ENCODE results near the gene ABCC11. TPM values are rescaled to one million over a fixed set of nuclear protein-coding genes. Genes with fewer than 3 reads are reported as not detected.

Gene ABCC11
- 0.72 TPM for total RNA-seq (ENCODE audit: unreplicated experiment)
- long read RNA-seq: 0 reads

DNA sequence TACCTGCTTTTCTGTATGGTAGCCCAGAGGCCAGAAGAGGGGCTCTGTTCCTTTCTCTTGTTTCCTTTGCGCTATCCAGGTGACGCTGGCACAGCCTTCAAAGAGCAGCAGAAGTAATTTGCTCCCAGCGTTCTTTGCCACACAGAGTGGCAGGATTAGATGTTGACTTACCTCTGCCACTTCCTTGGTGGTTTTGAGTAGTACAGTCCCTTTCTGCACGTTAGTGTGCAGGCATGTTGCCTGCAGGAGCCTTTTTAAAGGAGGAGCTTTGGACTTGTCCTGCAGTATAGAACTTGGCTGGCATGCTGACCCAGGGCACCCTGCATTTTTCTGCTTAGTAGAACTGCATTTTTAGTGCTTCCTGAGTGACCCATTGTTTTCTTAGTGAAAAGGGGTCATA lies at the start of gene ABCC11:
Gene ABCC11, minus strand, starts transcription at position 229 of the 400 bp plus-strand sequence. CDS start 15,618 bp downstream, outside the sequence.
- no peaks in the 10 kb centered on the region for H3K9me3 Mint-ChIP-seq (ENCODE audit: unreplicated experiment)
- peaks cover 6% of the 10 kb centered on the region for H3K36me3 Mint-ChIP-seq (ENCODE audit: low read depth, unreplicated experiment)
- TF ChIP-seq, protein P1, sequence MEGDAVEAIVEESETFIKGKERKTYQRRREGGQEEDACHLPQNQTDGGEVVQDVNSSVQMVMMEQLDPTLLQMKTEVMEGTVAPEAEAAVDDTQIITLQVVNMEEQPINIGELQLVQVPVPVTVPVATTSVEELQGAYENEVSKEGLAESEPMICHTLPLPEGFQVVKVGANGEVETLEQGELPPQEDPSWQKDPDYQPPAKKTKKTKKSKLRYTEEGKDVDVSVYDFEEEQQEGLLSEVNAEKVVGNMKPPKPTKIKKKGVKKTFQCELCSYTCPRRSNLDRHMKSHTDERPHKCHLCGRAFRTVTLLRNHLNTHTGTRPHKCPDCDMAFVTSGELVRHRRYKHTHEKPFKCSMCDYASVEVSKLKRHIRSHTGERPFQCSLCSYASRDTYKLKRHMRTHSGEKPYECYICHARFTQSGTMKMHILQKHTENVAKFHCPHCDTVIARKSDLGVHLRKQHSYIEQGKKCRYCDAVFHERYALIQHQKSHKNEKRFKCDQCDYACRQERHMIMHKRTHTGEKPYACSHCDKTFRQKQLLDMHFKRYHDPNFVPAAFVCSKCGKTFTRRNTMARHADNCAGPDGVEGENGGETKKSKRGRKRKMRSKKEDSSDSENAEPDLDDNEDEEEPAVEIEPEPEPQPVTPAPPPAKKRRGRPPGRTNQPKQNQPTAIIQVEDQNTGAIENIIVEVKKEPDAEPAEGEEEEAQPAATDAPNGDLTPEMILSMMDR (IDR thresholded peaks at IDR 0.05; ENCODE audit: unreplicated experiment): no peak
- H3K27ac Mint-ChIP-seq (ENCODE audit: unreplicated experiment): no peak within 1 kb of the TSS
- H3K27me3 Mint-ChIP-seq (ENCODE audit: unreplicated experiment): peaks cover 2% of the 10 kb centered on the region
- DNase-seq (ENCODE audit: low spot score): no peak
- peaks cover 19% of the 10 kb centered on the region for H3K4me1 Mint-ChIP-seq (ENCODE audit: unreplicated experiment)
- no peak within 1 kb of the TSS for H3K4me3 Mint-ChIP-seq (ENCODE audit: unreplicated experiment)

GRCh38 chr16:48295488-48296281 lies 48.3 kb upstream of the ABCC11 start:
- Mint-ChIP-seq H3K36me3 (ENCODE audit: low read depth, unreplicated experiment) (peaks cover 20% of the 10 kb centered on the region), H3K27ac (ENCODE audit: unreplicated experiment) (no peak overlapping the region), H3K9me3 (ENCODE audit: unreplicated experiment) (no peaks in the 10 kb centered on the region), H3K4me3 (ENCODE audit: unreplicated experiment) (no peak overlapping the region), H3K4me1 (ENCODE audit: unreplicated experiment) (peaks cover 18% of the 10 kb centered on the region), H3K27me3 (ENCODE audit: unreplicated experiment) (no peaks in the 10 kb centered on the region)
- no peak for DNase-seq (ENCODE audit: low spot score)
- TF ChIP-seq, protein P1 (IDR thresholded peaks at IDR 0.05; ENCODE audit: unreplicated experiment): no peak

GRCh38 chr16:48294724-48295123 lies 47.4 kb upstream of the ABCC11 start:
- no peak overlapping the region for H3K4me3 Mint-ChIP-seq (ENCODE audit: unreplicated experiment)
- H3K4me1 Mint-ChIP-seq (ENCODE audit: unreplicated experiment): peaks cover 19% of the 10 kb centered on the region
- H3K36me3 Mint-ChIP-seq (ENCODE audit: low read depth, unreplicated experiment): peaks cover 20% of the 10 kb centered on the region

GRCh38 chr16:48292452-48292851 lies 45.1 kb upstream of the ABCC11 start:
- peak overlapping the region; percentile 18 for H3K27ac Mint-ChIP-seq (ENCODE audit: unreplicated experiment)
- no peaks in the 10 kb centered on the region for H3K9me3 Mint-ChIP-seq (ENCODE audit: unreplicated experiment)
- peaks cover 21% of the 10 kb centered on the region for H3K36me3 Mint-ChIP-seq (ENCODE audit: low read depth, unreplicated experiment)
- DNase-seq (ENCODE audit: low spot score): no peak
- H3K4me1 Mint-ChIP-seq (ENCODE audit: unreplicated experiment): peaks cover 19% of the 10 kb centered on the region
- no peak overlapping the region for H3K4me3 Mint-ChIP-seq (ENCODE audit: unreplicated experiment)
- TF ChIP-seq, protein P1 (IDR thresholded peaks at IDR 0.05; ENCODE audit: unreplicated experiment): no peak
- no peaks in the 10 kb centered on the region for H3K27me3 Mint-ChIP-seq (ENCODE audit: unreplicated experiment)

More at GRCh38 chr16:48294724-48295123, 47.4 kb upstream of the ABCC11 start:
- Mint-ChIP-seq H3K27me3 (ENCODE audit: unreplicated experiment) (no peaks in the 10 kb centered on the region), H3K27ac (ENCODE audit: unreplicated experiment) (no peak overlapping the region), H3K9me3 (ENCODE audit: unreplicated experiment) (no peaks in the 10 kb centered on the region)
- TF ChIP-seq, protein P1 (IDR thresholded peaks at IDR 0.05; ENCODE audit: unreplicated experiment): no peak
- no peak for DNase-seq (ENCODE audit: low spot score)

DNA sequence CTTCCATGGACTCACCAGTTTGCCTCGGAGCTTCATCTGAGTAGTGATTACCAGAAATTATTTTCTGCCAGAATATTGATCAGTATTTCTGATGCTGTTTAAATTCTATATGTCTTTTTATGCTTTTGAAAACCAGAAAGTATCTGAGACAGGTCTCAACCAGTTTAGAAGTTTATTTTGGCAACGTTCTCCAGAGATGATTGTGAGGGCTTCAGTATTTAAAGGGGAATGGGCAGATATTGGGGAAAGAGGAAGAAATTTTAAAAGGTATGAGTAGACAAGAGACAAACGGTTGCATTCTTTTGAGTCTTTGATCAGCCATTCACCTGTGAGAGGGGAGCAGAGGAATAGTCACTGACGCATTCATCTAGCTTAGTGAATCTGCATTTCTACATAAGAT lies 44.4 kb upstream of the ABCC11 start:
- Mint-ChIP-seq H3K36me3 (ENCODE audit: low read depth, unreplicated experiment) (peaks cover 27% of the 10 kb centered on the region), H3K27me3 (ENCODE audit: unreplicated experiment) (no peaks in the 10 kb centered on the region), H3K9me3 (ENCODE audit: unreplicated experiment) (peaks cover 3% of the 10 kb centered on the region), H3K27ac (ENCODE audit: unreplicated experiment) (no peak overlapping the region), H3K4me1 (ENCODE audit: unreplicated experiment) (peaks cover 19% of the 10 kb centered on the region), H3K4me3 (ENCODE audit: unreplicated experiment) (no peak overlapping the region)
- TF ChIP-seq, protein P1 (IDR thresholded peaks at IDR 0.05; ENCODE audit: unreplicated experiment): no peak
- no peak for DNase-seq (ENCODE audit: low spot score)

Data from endothelial cell (in vitro differentiated cells).